ENCODE results near the gene MRGPRX3. TPM values are rescaled to one million over a fixed set of nuclear protein-coding genes. Genes with fewer than 3 reads are reported as not detected.
A peak's percentile ranks its signal among the peaks of the same experiment; 100 is the strongest.
"Not testable (repeated sequence)": the region's sequence is repeated elsewhere in the genome, so short reads cannot be mapped to it uniquely, and the experiment has no call there.

Gene MRGPRX3
- total and polyA plus RNA-seq, 2 experiments from 2014 or later = not detected

DNA sequence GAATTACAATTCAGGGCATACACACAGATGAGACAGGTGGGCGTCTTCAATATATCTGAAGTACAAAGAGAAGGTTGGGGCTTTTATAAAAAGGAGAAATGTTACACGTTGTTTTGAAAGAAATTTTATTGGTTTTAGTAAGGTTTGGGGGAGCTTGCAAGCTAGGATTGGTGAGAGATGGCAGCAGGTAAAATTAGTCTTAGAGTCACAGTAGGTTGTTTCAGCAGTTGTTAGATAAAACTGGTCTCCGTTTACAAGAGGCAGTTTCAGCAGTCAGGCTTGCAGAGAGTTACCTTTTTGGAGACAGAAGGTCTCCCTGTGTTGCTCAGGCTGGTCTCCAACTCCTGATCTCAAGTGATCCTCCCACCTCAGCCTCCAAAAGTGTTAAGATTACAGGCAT lies 24.1 kb upstream of the MRGPRX3 start:
- H2AFZ ChIP-seq = no peak overlapping the region
- no peak overlapping the region for H3K4me3 ChIP-seq
- no peaks in the 10 kb centered on the region for H3K9me2 ChIP-seq (ENCODE audit: insufficient read depth)
- H3K4me2 ChIP-seq (ENCODE audit: unreplicated experiment) = no peak overlapping the region
- no peak overlapping the region for H3K27ac ChIP-seq
- peaks cover 3% of the 10 kb centered on the region; the same call in 1 of the 2 replicates for H3K27me3 ChIP-seq (replicated peaks; ENCODE audit: insufficient read depth)
- in situ Hi-C loops (cut with MboI) = no loop called here
- no peaks in the 10 kb centered on the region for H3K9me3 ChIP-seq (ENCODE audit: low read depth)
- TF ChIP-seq EZH2 (IDR thresholded peaks at IDR 0.05; ENCODE audit: insufficient read depth, poor library complexity, severe bottlenecking) (no peak), EZH2phosphoT487 (IDR thresholded peaks at IDR 0.05; ENCODE audit: insufficient read depth, low read depth) (no peak)
- peaks cover 5% of the 10 kb centered on the region; the same call in 1 of the 2 replicates for H3K4me1 ChIP-seq (ENCODE audit: insufficient read depth)
- no peaks in the 10 kb centered on the region for H3K36me3 ChIP-seq (ENCODE audit: low read depth)
- WGBS, 2 experiments (ENCODE audit: low coverage in 1 of 2, low lambda C conversion rate in 2 of 2, missing lambda C conversion rate in 2 of 2) = 83 to 87% methylated on average over 3 of the region's 3 CpGs
- H3F3A ChIP-seq (ENCODE audit: insufficient read depth) = no peaks in the 10 kb centered on the region
- no peaks in the 10 kb centered on the region for H4K20me1 ChIP-seq (ENCODE audit: insufficient read depth)
- no peaks in the 10 kb centered on the region for H3K79me2 ChIP-seq (ENCODE audit: insufficient read depth)
- no peak for DNase-seq
- H3K9ac ChIP-seq = no peak overlapping the region

DNA sequence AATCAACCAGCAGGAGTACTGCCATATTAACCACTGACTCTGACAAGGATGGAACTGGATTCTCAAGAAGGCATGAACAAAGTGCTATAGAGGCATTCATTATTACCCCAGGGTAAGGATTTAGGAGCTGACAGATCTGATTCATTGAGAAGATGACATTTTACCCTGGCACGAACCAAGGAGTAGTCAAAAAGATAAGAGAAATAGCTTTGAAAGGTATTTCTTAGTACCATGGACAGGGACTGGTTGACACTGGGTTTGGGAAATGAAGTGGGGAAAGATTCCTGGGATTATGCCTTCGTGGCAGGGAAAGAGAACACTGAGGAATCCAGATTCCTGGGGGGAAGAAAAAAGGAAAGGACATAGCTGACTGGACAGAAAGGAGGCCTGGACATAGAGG lies 21.4 kb upstream of the MRGPRX3 start:
- WGBS, 2 experiments (ENCODE audit: low coverage in 1 of 2, low lambda C conversion rate in 2 of 2, missing lambda C conversion rate in 2 of 2) = 0% methylated on average over 2 of the region's 2 CpGs
- no peak for TF ChIP-seq EZH2phosphoT487 (IDR thresholded peaks at IDR 0.05; ENCODE audit: insufficient read depth, low read depth)
- no peak for TF ChIP-seq EZH2 (IDR thresholded peaks at IDR 0.05; ENCODE audit: insufficient read depth, poor library complexity, severe bottlenecking)
- Histone ChIP-seq H2AFZ (no peak overlapping the region), H3K27me3 (replicated peaks; ENCODE audit: insufficient read depth) (peaks cover 13% of the 10 kb centered on the region; the same call in 1 of the 2 replicates), H3K27ac (no peak overlapping the region), H3K9ac (no peak overlapping the region), H3F3A (ENCODE audit: insufficient read depth) (no peaks in the 10 kb centered on the region), H4K20me1 (ENCODE audit: insufficient read depth) (no peaks in the 10 kb centered on the region), H3K79me2 (ENCODE audit: insufficient read depth) (no peaks in the 10 kb centered on the region), H3K4me3 (no peak overlapping the region), H3K9me2 (ENCODE audit: insufficient read depth) (no peaks in the 10 kb centered on the region), H3K9me3 (ENCODE audit: low read depth) (no peaks in the 10 kb centered on the region), H3K4me1 (ENCODE audit: insufficient read depth) (peaks cover 5% of the 10 kb centered on the region; the same call in 1 of the 2 replicates), H3K4me2 (ENCODE audit: unreplicated experiment) (no peak overlapping the region), H3K36me3 (ENCODE audit: low read depth) (no peaks in the 10 kb centered on the region)
- no peak for DNase-seq
- in situ Hi-C loops (cut with MboI) = no loop called here

DNA sequence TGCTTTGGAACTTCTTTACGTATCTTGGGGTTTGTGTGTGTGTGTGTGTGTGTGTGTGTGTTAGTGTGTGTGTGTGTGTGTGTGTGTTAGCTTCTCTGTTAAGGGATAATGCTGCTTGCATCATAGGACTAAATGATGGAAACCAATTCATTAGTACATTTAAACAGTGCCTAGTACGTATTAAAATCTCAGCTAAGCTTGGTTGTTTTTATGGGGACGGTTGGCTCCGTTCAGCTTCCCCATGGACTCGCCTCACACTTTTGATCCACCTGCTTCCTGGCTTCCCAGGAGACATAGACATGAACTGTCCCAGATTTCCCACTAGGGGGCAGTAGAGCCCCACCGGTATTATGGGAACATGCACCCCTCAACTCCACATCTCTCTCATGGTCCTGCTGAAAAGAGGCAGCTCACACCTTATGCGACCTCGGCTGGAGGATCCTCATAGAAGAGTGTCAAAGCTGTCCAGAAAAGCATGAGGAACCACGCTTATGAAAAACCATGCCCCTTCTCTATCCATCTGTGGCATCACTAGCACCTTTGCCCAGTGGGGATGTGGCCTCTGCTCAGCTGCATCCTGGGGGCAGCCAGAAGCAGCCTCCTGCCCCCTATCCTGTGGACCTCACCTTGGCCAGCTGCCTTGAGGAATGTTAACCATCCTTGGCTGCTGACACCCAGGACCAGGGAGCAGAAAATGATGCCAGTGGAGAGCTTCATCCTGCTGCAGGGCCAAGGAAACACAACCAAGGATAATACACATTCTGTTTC lies 16.8 kb upstream of the MRGPRX3 start:
- no peaks in the 10 kb centered on the region for H3K9me3 ChIP-seq (ENCODE audit: low read depth)
- no peak overlapping the region for H2AFZ ChIP-seq
- peak; percentile 64 for DNase-seq
- TF ChIP-seq EZH2 (IDR thresholded peaks at IDR 0.05; ENCODE audit: insufficient read depth, poor library complexity, severe bottlenecking) (no peak), EZH2phosphoT487 (IDR thresholded peaks at IDR 0.05; ENCODE audit: insufficient read depth, low read depth) (no peak)
- WGBS, 2 experiments (ENCODE audit: low coverage in 1 of 2, low lambda C conversion rate in 2 of 2, missing lambda C conversion rate in 2 of 2) = 1 to 2% methylated on average over 9 of the region's 9 CpGs
- in situ Hi-C loops (cut with MboI) = no loop called here
- H3K9me2 ChIP-seq (ENCODE audit: insufficient read depth) = no peaks in the 10 kb centered on the region
- H3K36me3 ChIP-seq (ENCODE audit: low read depth) = no peaks in the 10 kb centered on the region
- no peaks in the 10 kb centered on the region for H3F3A ChIP-seq (ENCODE audit: insufficient read depth)
- no peaks in the 10 kb centered on the region for H4K20me1 ChIP-seq (ENCODE audit: insufficient read depth)
- H3K4me2 ChIP-seq (ENCODE audit: unreplicated experiment) = no peak overlapping the region
- H3K79me2 ChIP-seq (ENCODE audit: insufficient read depth) = no peaks in the 10 kb centered on the region
- peaks cover 13% of the 10 kb centered on the region for H3K27me3 ChIP-seq (replicated peaks; ENCODE audit: insufficient read depth)
- no peak overlapping the region for H3K27ac ChIP-seq
- no peak overlapping the region for H3K4me3 ChIP-seq
- no peak overlapping the region for H3K9ac ChIP-seq
- no peaks in the 10 kb centered on the region for H3K4me1 ChIP-seq (ENCODE audit: insufficient read depth)

DNA sequence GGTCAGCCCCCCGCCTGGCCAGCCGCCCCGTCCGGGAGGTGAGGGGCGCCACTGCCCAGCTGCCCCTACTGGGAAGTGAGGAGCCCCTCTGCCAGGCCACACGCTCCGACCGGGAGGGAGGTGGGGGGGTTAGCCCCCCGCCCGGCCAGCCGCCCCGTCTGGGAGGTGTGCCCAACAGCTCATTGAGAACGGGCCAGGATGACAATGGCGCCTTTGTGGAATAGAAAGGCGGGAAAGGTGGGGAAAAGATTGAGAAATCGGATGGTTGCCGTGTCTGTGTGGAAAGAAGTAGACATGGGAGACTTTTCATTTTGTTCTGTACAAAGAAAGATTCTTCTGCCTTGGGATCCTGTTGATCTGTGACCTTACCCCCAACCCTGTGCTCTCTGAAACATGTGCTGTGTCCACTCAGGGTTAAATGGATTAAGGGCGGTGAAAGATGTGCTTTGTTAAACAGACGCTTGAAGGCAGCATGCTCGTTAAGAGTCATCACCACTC lies 11.0 kb upstream of the MRGPRX3 start:
- H3K4me2 ChIP-seq (ENCODE audit: unreplicated experiment); H4K20me1 ChIP-seq (ENCODE audit: insufficient read depth); H3K79me2 ChIP-seq (ENCODE audit: insufficient read depth); H3K9me3 ChIP-seq (ENCODE audit: low read depth); H3K4me3 ChIP-seq; H3K4me1 ChIP-seq (ENCODE audit: insufficient read depth); H3K27me3 ChIP-seq (replicated peaks; ENCODE audit: insufficient read depth); H3F3A ChIP-seq (ENCODE audit: insufficient read depth); H3K9me2 ChIP-seq (ENCODE audit: insufficient read depth); DNase-seq; H3K27ac ChIP-seq; H2AFZ ChIP-seq; H3K36me3 ChIP-seq (ENCODE audit: low read depth); in situ Hi-C loops (cut with MboI); H3K9ac ChIP-seq: not testable (repeated sequence)
- 49 to 56% methylated on average over 13 to 19 of the region's 20 CpGs for WGBS, 2 experiments (ENCODE audit: low coverage in 1 of 2, low lambda C conversion rate in 2 of 2, missing lambda C conversion rate in 2 of 2)

DNA sequence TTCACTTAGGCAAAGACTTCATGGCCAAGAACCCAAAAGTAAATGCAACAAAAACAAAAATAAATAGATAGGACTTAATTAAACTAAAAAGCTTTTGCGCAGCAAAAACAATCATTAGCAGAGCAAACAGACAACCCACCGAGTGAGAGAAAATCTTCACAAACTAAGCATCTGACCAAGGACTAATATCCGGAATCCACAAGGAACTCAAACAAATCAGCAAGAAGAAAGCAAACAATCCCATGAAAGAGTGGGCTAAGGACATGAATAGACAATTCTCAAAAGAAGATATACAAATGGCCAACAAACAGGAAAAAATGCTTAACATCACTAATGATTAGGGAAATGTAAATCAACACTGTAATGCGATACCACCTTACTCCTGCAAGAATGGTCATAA lies 1.3 kb upstream of the MRGPRX3 start:
- DNase-seq; H3K9me2 ChIP-seq (ENCODE audit: insufficient read depth); H3K4me2 ChIP-seq (ENCODE audit: unreplicated experiment); H3K79me2 ChIP-seq (ENCODE audit: insufficient read depth); in situ Hi-C loops (cut with MboI); H3K4me1 ChIP-seq (ENCODE audit: insufficient read depth); H3K36me3 ChIP-seq (ENCODE audit: low read depth); H3K9ac ChIP-seq; H2AFZ ChIP-seq; H3K27ac ChIP-seq; H3K4me3 ChIP-seq; H4K20me1 ChIP-seq (ENCODE audit: insufficient read depth); H3K9me3 ChIP-seq (ENCODE audit: low read depth); H3K27me3 ChIP-seq (replicated peaks; ENCODE audit: insufficient read depth); H3F3A ChIP-seq (ENCODE audit: insufficient read depth): not testable (repeated sequence)
- WGBS, 2 experiments (ENCODE audit: low coverage in 1 of 2, low lambda C conversion rate in 2 of 2, missing lambda C conversion rate in 2 of 2) = 72 to 78% methylated on average over 4 of the region's 4 CpGs
